HepG2 (cell line): ENCODE results near the gene C5orf47. TPM values are rescaled to one million over a fixed set of nuclear protein-coding genes. Genes with fewer than 3 reads are reported as not detected.

ENCODE experiments used
- ATF7-NPFF ChIP-seq: sonication (generic); formaldehyde crosslinking; IDR thresholded peaks from 2 replicates; pipeline ENCODE4 v1.8.1; 2023; ENCODE audit warnings: mild to moderate bottlenecking, low read depth, missing genetic modification reagents, moderate library complexity
- BHLHE40 ChIP-seq: IDR thresholded peaks from 2 replicates; pipeline ENCODE4 v1.6.1; 2011; ENCODE audit warnings: low read length, improper control_type of control experiment
- CBX1 ChIP-seq: IDR thresholded peaks from one replicate; pipeline ENCODE4 v1.6.1; 2016; ENCODE audit warnings: antibody characterized with exemption, low read depth
- CHD4 ChIP-seq: fragments of 200-600 bp; sonication (generic); IDR thresholded peaks from 2 replicates; pipeline ENCODE4 v1.7.0; 2017; ENCODE audit warnings: mild to moderate bottlenecking, low read length, borderline replicate concordance
- DZIP1 ChIP-seq: sonication (generic); formaldehyde crosslinking; IDR thresholded peaks from 2 replicates; pipeline ENCODE4 v1.5.0; 2020; ENCODE audit warnings: mild to moderate bottlenecking, missing genetic modification reagents
- E2F2 ChIP-seq: sonication (generic); formaldehyde crosslinking; IDR thresholded peaks from 2 replicates; pipeline ENCODE4 v1.4.0; 2020; ENCODE audit warnings: missing genetic modification reagents, borderline replicate concordance
- EED ChIP-seq: sonication (generic); formaldehyde crosslinking; IDR thresholded peaks from 2 replicates; pipeline ENCODE4 v1.5.0; 2020; ENCODE audit warnings: mild to moderate bottlenecking, missing genetic modification reagents
- ELF1 ChIP-seq: sonication (generic); formaldehyde crosslinking; IDR thresholded peaks from 2 replicates; pipeline ENCODE4 v1.4.0; 2020; ENCODE audit warnings: missing genetic modification reagents
- HMG20A ChIP-seq: IDR thresholded peaks from 2 replicates; pipeline ENCODE4 v1.6.1; 2016; ENCODE audit warnings: borderline replicate concordance
- HOXA9 ChIP-seq: sonication (generic); formaldehyde crosslinking; IDR thresholded peaks from 2 replicates; pipeline ENCODE4 v1.8.1; 2022; ENCODE audit warnings: missing genetic modification reagents, mild to moderate bottlenecking, moderate library complexity, borderline replicate concordance
- MAFG ChIP-seq: sonication (generic); formaldehyde crosslinking; IDR thresholded peaks from 2 replicates; pipeline ENCODE4 v1.5.1; 2020; ENCODE audit warnings: mild to moderate bottlenecking, missing genetic modification reagents
- MED13 ChIP-seq: sonication (generic); formaldehyde crosslinking; IDR thresholded peaks from 2 replicates; pipeline ENCODE4 v1.5.0; 2020; ENCODE audit warnings: missing genetic modification reagents
- NKX3-1 ChIP-seq: sonication (generic); formaldehyde crosslinking; IDR thresholded peaks from 2 replicates; pipeline ENCODE4 v1.5.0; 2020; ENCODE audit warnings: missing genetic modification reagents
- ONECUT2 ChIP-seq: sonication (generic); formaldehyde crosslinking; IDR thresholded peaks from 2 replicates; pipeline ENCODE4 v1.4.0; 2020; ENCODE audit warnings: missing genetic modification reagents
- POLR2AphosphoS2 ChIP-seq: IDR thresholded peaks from 2 replicates; pipeline ENCODE4 v1.6.1; 2011; ENCODE audit warnings: low read depth, low read length, improper control_type of control experiment
- SALL2 ChIP-seq: sonication (generic); formaldehyde crosslinking; IDR thresholded peaks from 2 replicates; pipeline ENCODE4 v1.8.1; 2023; ENCODE audit warnings: mild to moderate bottlenecking, missing genetic modification reagents, inconsistent platforms
- SNRNP70 ChIP-seq: fragments of 200-400 bp; formaldehyde crosslinking; IDR thresholded peaks from 2 replicates; pipeline ENCODE4 v1.6.1; 2017; ENCODE audit warnings: mild to moderate bottlenecking, low read depth, low read length, moderate library complexity
- THAP9 ChIP-seq: sonication (generic); formaldehyde crosslinking; IDR thresholded peaks from 2 replicates; pipeline ENCODE4; 2020; ENCODE audit warnings: missing genetic modification reagents, mild to moderate bottlenecking, borderline replicate concordance
- ZMYM2 ChIP-seq: sonication (generic); formaldehyde crosslinking; IDR thresholded peaks from 2 replicates; pipeline ENCODE4 v1.8.0; 2022; ENCODE audit warnings: mild to moderate bottlenecking, missing genetic modification reagents
- ZNF263 ChIP-seq: sonication (generic); formaldehyde crosslinking; IDR thresholded peaks from 2 replicates; pipeline ENCODE4 v1.4.0; 2020; ENCODE audit warnings: missing genetic modification reagents
- ZNF326 ChIP-seq: sonication (generic); formaldehyde crosslinking; IDR thresholded peaks from 2 replicates; pipeline ENCODE4 v1.4.0; 2020; ENCODE audit warnings: missing genetic modification reagents, borderline replicate concordance
- ZNF678 ChIP-seq: sonication (generic); formaldehyde crosslinking; IDR thresholded peaks from 2 replicates; pipeline ENCODE4 v1.4.0; 2020; ENCODE audit warnings: mild to moderate bottlenecking, missing genetic modification reagents
- ZNF724P ChIP-seq: sonication (generic); formaldehyde crosslinking; IDR thresholded peaks from 2 replicates; pipeline ENCODE4 v1.8.0; 2022; ENCODE audit warnings: missing genetic modification reagents, borderline replicate concordance
- ZNF737 ChIP-seq: sonication (generic); formaldehyde crosslinking; IDR thresholded peaks from 2 replicates; pipeline ENCODE4 v1.5.0; 2020; ENCODE audit warnings: missing genetic modification reagents, mild to moderate bottlenecking, borderline replicate concordance
- ZNF780A ChIP-seq: sonication (generic); formaldehyde crosslinking; IDR thresholded peaks from 2 replicates; pipeline ENCODE4 v1.8.0; 2022; ENCODE audit warnings: mild to moderate bottlenecking, missing genetic modification reagents, moderate library complexity
- ZSCAN21 ChIP-seq: sonication (generic); formaldehyde crosslinking; IDR thresholded peaks from 2 replicates; pipeline ENCODE4 v1.8.0; 2022; ENCODE audit warnings: mild to moderate bottlenecking, missing genetic modification reagents, moderate library complexity, borderline replicate concordance
- polyA plus RNA-seq, 8 experiments: library from polyadenylated mRNA; depleted of rRNA in 3 of 8; stranded (reverse) in 7 of 8; unstranded in 1 of 8; fragments of >200 nt; fragmentation: Illumina TruSeq in 4 of 8; extraction: Trizol in 4 of 8; gene quantifications; 2 replicates each; pipeline versions ENCODE4 v1.2.1 to v1.2.3, GENCODE V29; 2011 to 2016; ENCODE audit warnings: low read depth in 4 of 8, missing spikeins in 1 of 8, mixed read lengths in 1 of 8; ENCODE audit not compliant: insufficient read depth in 1 of 8
- total RNA-seq, 5 experiments: library from RNA; depleted of rRNA; stranded (reverse); fragments of >200 nt; fragmentation: Illumina TruSeq; extraction: Trizol; gene quantifications; 2 replicates each; pipeline ENCODE4 v1.2.3, GENCODE V29; 2016; ENCODE audit warnings: low read depth in 1 of 5

C5orf47 gene
- total and polyA plus RNA-seq, 2 of the 13 experiments (the other 11 are each of a cell fraction or from before 2014, with no cell fraction given), result not detected

GRCh38 chr5:174045470-174046025 is 56.6 kb downstream of the C5orf47 start, which contains the start of gene NSG2 (continued):
- TF ChIP-seq THAP9 (CRISPR knock-in tag) (peak; percentile 44; the same call in 1 of the 2 replicates), BHLHE40 (no peak; the same call in 1 of the 2 replicates), SALL2 (CRISPR knock-in tag) (peak; percentile 30; the same call in 1 of the 2 replicates), SNRNP70 (no peak), ZNF724P (CRISPR knock-in tag) (no peak), ZNF263 (CRISPR knock-in tag) (peak; percentile 99), MAFG (CRISPR knock-in tag) (no peak), ZNF678 (CRISPR knock-in tag) (0 out of 2 replicates have a peak, but pooled peaks have one; percentile 53), E2F2 (no peak), NKX3-1 (CRISPR knock-in tag) (no peak), DZIP1 (CRISPR knock-in tag) (no peak), ZNF780A (CRISPR knock-in tag) (no peak), ATF7-NPFF (peak; percentile 48; the same call in 1 of the 2 replicates), MED13 (CRISPR knock-in tag) (no peak), HMG20A (no peak), ELF1 (no peak), POLR2AphosphoS2 (no peak), CBX1 (no peak), EED (CRISPR knock-in tag) (no peak), ZMYM2 (CRISPR knock-in tag) (no peak), ZSCAN21 (CRISPR knock-in tag) (peak; percentile 72; the same call in 1 of the 2 replicates), HOXA9 (CRISPR knock-in tag) (no peak), ONECUT2 (no peak), ZNF737 (CRISPR knock-in tag) (no peak), CHD4 (no peak), ZNF326 (CRISPR knock-in tag) (no peak)
